Activated naive CD8-positive, alpha-beta T cell treated with anti-CD3 and anti-CD28 coated beads, Interleukin-2, amount 10 ng/mL, durations not matched to agents 7 days and 5 days (primary cell): ENCODE data around the gene ELAVL1. TPM values are rescaled to one million over a fixed set of nuclear protein-coding genes. Genes with fewer than 3 reads are reported as not detected.
A peak's percentile ranks its signal among the peaks of the same experiment; 100 is the strongest.

Source experiments
- ATAC-seq: fragments of 150-1000 bp; cut with Tn5 transposase; one replicate; pipeline ENCODE4 v1.10.0; 2021; ENCODE audit warnings: low read depth, moderate library complexity
- POLR2A ChIA-PET: fragments of 350-600 bp; sonication (Branson Sonifier 250); formaldehyde crosslinking; loops from one replicate; lab custom pipeline; 2021; ENCODE audit warnings: antibody characterized with exemption; lab: Charles Lee
- DNase-seq: peaks from one replicate; pipeline ENCODE4 v3.0.0; 2021
- H3K27ac Mint-ChIP-seq: one replicate; pipeline ENCODE4 v1.8.0; 2022; ENCODE audit warnings: mild to moderate bottlenecking, mixed read lengths
- H3K27me3 Mint-ChIP-seq: one replicate; pipeline ENCODE4 v1.8.0; 2022; ENCODE audit warnings: mild to moderate bottlenecking, moderate library complexity, mixed read lengths
- H3K36me3 Mint-ChIP-seq: one replicate; pipeline ENCODE4 v1.8.0; 2021; ENCODE audit warnings: mild to moderate bottlenecking, mixed read lengths
- H3K4me1 Mint-ChIP-seq: one replicate; pipeline ENCODE4 v1.8.0; 2021; ENCODE audit warnings: mixed read lengths
- H3K4me3 Mint-ChIP-seq: one replicate; pipeline ENCODE4 v1.8.0; 2022; ENCODE audit warnings: mild to moderate bottlenecking, moderate library complexity, mixed read lengths
- H3K9me3 Mint-ChIP-seq: one replicate; pipeline ENCODE4 v1.8.0; 2021; ENCODE audit warnings: mixed read lengths
- total RNA-seq, 2 experiments: library from RNA; stranded (reverse); gene quantifications; one replicate each; pipeline ENCODE4 v1.2.3, GENCODE V29; 2021

The ELAVL1 gene
- total RNA-seq, 2 experiments from 2014 or later: 90.9 to 91.5 TPM

GRCh38 chr19:7979011-7979410 is 26.4 kb downstream of the ELAVL1 start:
- ATAC-seq (no peak), DNase-seq (no peak)
- Mint-ChIP-seq H3K4me1 (no peaks in the 10 kb centered on the region), H3K27ac (no peak overlapping the region), H3K9me3 (no peaks in the 10 kb centered on the region), H3K4me3 (no peak overlapping the region), H3K27me3 (no peaks in the 10 kb centered on the region), H3K36me3 (peaks cover 8% of the 10 kb centered on the region)
- POLR2A ChIA-PET: no interaction called here

- DNase-seq (no peak), ATAC-seq (no peak)
- no peaks in the 10 kb centered on the region for H3K9me3 Mint-ChIP-seq
- POLR2A ChIA-PET: no interaction called here
- no peaks in the 10 kb centered on the region for H3K27me3 Mint-ChIP-seq
- H3K4me3 Mint-ChIP-seq: no peak overlapping the region
- H3K4me1 Mint-ChIP-seq: no peaks in the 10 kb centered on the region
- peaks cover 11% of the 10 kb centered on the region for H3K36me3 Mint-ChIP-seq
- H3K27ac Mint-ChIP-seq: no peak overlapping the region
These were observed 27.1 kb downstream of the ELAVL1 start for GRCh38 chr19:7978179-7978825.

GRCh38 chr19:7977723-7978040 is 27.8 kb downstream of the ELAVL1 start:
- POLR2A ChIA-PET: no interaction called here
- no peak for ATAC-seq
- peaks cover 11% of the 10 kb centered on the region for H3K36me3 Mint-ChIP-seq
- no peaks in the 10 kb centered on the region for H3K4me1 Mint-ChIP-seq
- H3K4me3 Mint-ChIP-seq: no peak overlapping the region
- no peak for DNase-seq
- H3K27me3 Mint-ChIP-seq: no peaks in the 10 kb centered on the region
- H3K9me3 Mint-ChIP-seq: no peaks in the 10 kb centered on the region
- H3K27ac Mint-ChIP-seq: no peak overlapping the region

GRCh38 chr19:7977021-7977722 is 28.3 kb downstream of the ELAVL1 start:
- ATAC-seq (no peak), DNase-seq (no peak)
- no peaks in the 10 kb centered on the region for H3K9me3 Mint-ChIP-seq
- no peaks in the 10 kb centered on the region for H3K4me1 Mint-ChIP-seq
- peaks cover 10% of the 10 kb centered on the region for H3K36me3 Mint-ChIP-seq
- H3K27ac Mint-ChIP-seq: no peak overlapping the region
- POLR2A ChIA-PET: interaction anchor here (0.6 to 0.7 kb wide), 2 partner anchors 45 to 77 kb away, joined by 4 read pairs; no protein-coding TSS in a partner anchor
- no peak overlapping the region for H3K4me3 Mint-ChIP-seq
- no peaks in the 10 kb centered on the region for H3K27me3 Mint-ChIP-seq

- H3K36me3 Mint-ChIP-seq: peaks cover 9% of the 10 kb centered on the region
- no peaks in the 10 kb centered on the region for H3K4me1 Mint-ChIP-seq
- POLR2A ChIA-PET: interaction anchor here (0.6 to 0.7 kb wide), 2 partner anchors 46 to 78 kb away, joined by 4 read pairs; no protein-coding TSS in a partner anchor
- ATAC-seq (no peak), DNase-seq (no peak)
- H3K4me3 Mint-ChIP-seq: no peak overlapping the region
- H3K9me3 Mint-ChIP-seq: no peaks in the 10 kb centered on the region
- H3K27ac Mint-ChIP-seq: no peak overlapping the region
- H3K27me3 Mint-ChIP-seq: no peaks in the 10 kb centered on the region
These were observed 29.0 kb downstream of the ELAVL1 start for GRCh38 chr19:7976461-7976860.

GRCh38 chr19:7975037-7975436 is 30.4 kb downstream of the ELAVL1 start:
- Mint-ChIP-seq H3K4me3 (no peak overlapping the region), H3K9me3 (no peaks in the 10 kb centered on the region), H3K36me3 (peaks cover 7% of the 10 kb centered on the region), H3K27me3 (no peaks in the 10 kb centered on the region), H3K27ac (no peak overlapping the region), H3K4me1 (no peaks in the 10 kb centered on the region)
- DNase-seq (no peak), ATAC-seq (no peak)
- POLR2A ChIA-PET: no interaction called here

- no peak for DNase-seq
- no peaks in the 10 kb centered on the region for H3K9me3 Mint-ChIP-seq
- POLR2A ChIA-PET: no interaction called here
- ATAC-seq: no peak
- no peaks in the 10 kb centered on the region for H3K4me1 Mint-ChIP-seq
- H3K27me3 Mint-ChIP-seq: no peaks in the 10 kb centered on the region
- no peak overlapping the region for H3K27ac Mint-ChIP-seq
- H3K36me3 Mint-ChIP-seq: peaks cover 7% of the 10 kb centered on the region
- H3K4me3 Mint-ChIP-seq: no peak overlapping the region
These were observed 31.6 kb downstream of the ELAVL1 start for GRCh38 chr19:7973883-7974282.

GRCh38 chr19:7971553-7972520 is 33.6 kb downstream of the ELAVL1 start:
- ATAC-seq: no peak
- Mint-ChIP-seq H3K9me3 (no peaks in the 10 kb centered on the region), H3K27ac (no peak overlapping the region), H3K27me3 (no peaks in the 10 kb centered on the region), H3K4me3 (no peak overlapping the region), H3K4me1 (peaks cover 2% of the 10 kb centered on the region), H3K36me3 (peaks cover 11% of the 10 kb centered on the region)
- DNase-seq: no peak
- POLR2A ChIA-PET: no interaction called here

- Mint-ChIP-seq H3K4me3 (no peak overlapping the region), H3K9me3 (no peaks in the 10 kb centered on the region), H3K4me1 (peaks cover 7% of the 10 kb centered on the region), H3K27me3 (no peaks in the 10 kb centered on the region), H3K27ac (no peak overlapping the region), H3K36me3 (peaks cover 14% of the 10 kb centered on the region)
- ATAC-seq (no peak), DNase-seq (no peak)
- POLR2A ChIA-PET: no interaction called here
These were observed 34.6 kb downstream of the ELAVL1 start for GRCh38 chr19:7970716-7971448.

GRCh38 chr19:7969555-7969939 is 35.9 kb downstream of the ELAVL1 start:
- H3K27me3 Mint-ChIP-seq: no peaks in the 10 kb centered on the region
- H3K4me1 Mint-ChIP-seq: peaks cover 9% of the 10 kb centered on the region
- H3K4me3 Mint-ChIP-seq: no peak overlapping the region
- DNase-seq: no peak
- ATAC-seq: no peak
- no peak overlapping the region for H3K27ac Mint-ChIP-seq
- peaks cover 14% of the 10 kb centered on the region for H3K36me3 Mint-ChIP-seq
- POLR2A ChIA-PET: no interaction called here
- H3K9me3 Mint-ChIP-seq: no peaks in the 10 kb centered on the region

- Mint-ChIP-seq H3K4me3 (no peak overlapping the region), H3K36me3 (peaks cover 12% of the 10 kb centered on the region), H3K27ac (peak overlapping the region; percentile 3), H3K9me3 (no peaks in the 10 kb centered on the region), H3K27me3 (no peaks in the 10 kb centered on the region), H3K4me1 (peaks cover 9% of the 10 kb centered on the region)
- ATAC-seq: no peak
- DNase-seq: no peak
- POLR2A ChIA-PET: no interaction called here
These were observed 36.5 kb downstream of the ELAVL1 start for GRCh38 chr19:7968796-7969554.

GRCh38 chr19:7968008-7968795 is 37.2 kb downstream of the ELAVL1 start:
- H3K27ac Mint-ChIP-seq: peak overlapping the region; percentile 3
- peaks cover 8% of the 10 kb centered on the region for H3K36me3 Mint-ChIP-seq
- POLR2A ChIA-PET: no interaction called here

More at GRCh38 chr19:7968008-7968795, 37.2 kb downstream of the ELAVL1 start:
- peaks cover 9% of the 10 kb centered on the region for H3K4me1 Mint-ChIP-seq
- DNase-seq (no peak), ATAC-seq (no peak)
- no peaks in the 10 kb centered on the region for H3K27me3 Mint-ChIP-seq
- H3K4me3 Mint-ChIP-seq: no peak overlapping the region
- no peaks in the 10 kb centered on the region for H3K9me3 Mint-ChIP-seq
